Measurements from ENCODE around the gene APOD.

Gene APOD

DNA sequence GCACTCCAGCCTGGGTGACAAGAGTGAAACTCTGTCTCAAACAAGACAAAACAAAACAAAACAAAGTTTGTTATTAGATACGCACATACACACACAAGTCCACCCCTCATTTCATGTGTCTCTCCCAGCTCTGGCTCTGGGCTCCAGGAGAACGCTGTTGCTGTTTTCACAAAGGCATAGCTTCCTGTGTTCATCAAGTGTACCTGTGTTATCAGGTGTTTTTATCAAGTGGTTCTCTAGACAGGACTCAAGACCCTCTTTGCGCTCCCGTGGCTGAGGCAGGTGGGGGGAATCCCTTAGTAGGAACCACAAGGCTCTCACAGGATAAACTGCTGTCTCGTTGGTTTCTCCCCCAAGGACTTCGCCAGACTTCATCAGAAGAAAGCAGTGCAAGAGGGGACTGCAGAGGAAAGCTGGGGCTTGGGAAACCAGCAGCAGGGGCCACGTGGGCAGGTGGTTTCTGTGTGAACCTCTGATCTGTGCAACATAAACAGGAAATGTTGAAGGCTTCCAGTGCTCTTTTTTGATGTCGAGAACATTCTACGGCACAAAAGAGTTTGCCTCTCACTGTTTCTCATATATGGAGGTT, 33.7 kb downstream of the APOD start:
- in situ Hi-C loops (cut with HindIII; ENCODE audit: low sequenced_read_pairs) = no loop called here
- TF ChIP-seq, protein P1, sequence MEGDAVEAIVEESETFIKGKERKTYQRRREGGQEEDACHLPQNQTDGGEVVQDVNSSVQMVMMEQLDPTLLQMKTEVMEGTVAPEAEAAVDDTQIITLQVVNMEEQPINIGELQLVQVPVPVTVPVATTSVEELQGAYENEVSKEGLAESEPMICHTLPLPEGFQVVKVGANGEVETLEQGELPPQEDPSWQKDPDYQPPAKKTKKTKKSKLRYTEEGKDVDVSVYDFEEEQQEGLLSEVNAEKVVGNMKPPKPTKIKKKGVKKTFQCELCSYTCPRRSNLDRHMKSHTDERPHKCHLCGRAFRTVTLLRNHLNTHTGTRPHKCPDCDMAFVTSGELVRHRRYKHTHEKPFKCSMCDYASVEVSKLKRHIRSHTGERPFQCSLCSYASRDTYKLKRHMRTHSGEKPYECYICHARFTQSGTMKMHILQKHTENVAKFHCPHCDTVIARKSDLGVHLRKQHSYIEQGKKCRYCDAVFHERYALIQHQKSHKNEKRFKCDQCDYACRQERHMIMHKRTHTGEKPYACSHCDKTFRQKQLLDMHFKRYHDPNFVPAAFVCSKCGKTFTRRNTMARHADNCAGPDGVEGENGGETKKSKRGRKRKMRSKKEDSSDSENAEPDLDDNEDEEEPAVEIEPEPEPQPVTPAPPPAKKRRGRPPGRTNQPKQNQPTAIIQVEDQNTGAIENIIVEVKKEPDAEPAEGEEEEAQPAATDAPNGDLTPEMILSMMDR (IDR thresholded peaks at IDR 0.05; ENCODE audit: low read depth, low read length) = no peak
- no peak for DNase-seq (ENCODE audit: low read depth, low spot score)
- H3K4me3 ChIP-seq (ENCODE audit: low read depth, low read length) = no peak overlapping the region

DNA sequence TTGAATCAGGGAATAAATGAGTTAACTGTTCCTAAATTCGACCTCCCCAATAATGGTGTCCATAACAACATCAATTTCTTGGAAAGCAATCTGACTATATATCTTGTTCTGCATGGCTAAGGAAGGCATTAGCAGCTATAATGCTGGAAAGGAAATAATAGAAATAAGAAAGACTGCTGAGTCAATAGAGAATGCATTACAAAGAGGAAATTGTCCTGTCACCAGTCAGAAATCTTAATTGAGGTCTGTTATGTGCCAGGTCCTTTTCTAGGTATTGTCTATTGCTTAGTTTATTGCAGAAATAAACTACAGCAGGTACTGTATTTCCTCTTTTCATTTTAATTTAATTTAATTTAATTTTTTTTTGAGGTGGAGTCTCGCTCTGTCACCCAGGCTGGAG, 34.8 kb downstream of the APOD start:
- TF ChIP-seq, protein P1 (IDR thresholded peaks at IDR 0.05; ENCODE audit: low read depth, low read length) = no peak
- no peak for DNase-seq (ENCODE audit: low read depth, low spot score)
- in situ Hi-C loops (cut with HindIII; ENCODE audit: low sequenced_read_pairs) = no loop called here
- no peak overlapping the region for H3K4me3 ChIP-seq (ENCODE audit: low read depth, low read length)

DNA sequence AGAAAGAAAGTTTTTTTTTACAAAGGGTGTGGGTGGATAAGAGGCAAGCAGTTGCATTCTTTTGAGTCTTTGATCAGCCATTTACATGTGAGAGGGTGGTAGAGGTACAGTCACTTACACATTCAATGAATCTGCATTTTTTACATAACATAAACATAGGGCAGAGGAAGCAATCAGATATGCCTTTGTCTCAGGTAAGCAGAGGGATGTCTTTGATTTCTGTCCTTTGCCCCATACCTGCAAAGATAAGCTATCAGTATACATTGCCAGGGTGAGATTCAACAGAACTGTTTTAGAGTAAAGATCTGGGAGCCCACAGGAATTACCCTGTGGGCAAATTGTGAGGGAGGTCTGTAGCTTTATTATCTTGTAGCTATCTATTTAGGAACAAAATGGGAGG, 35.2 kb downstream of the APOD start:
- in situ Hi-C loops (cut with HindIII; ENCODE audit: low sequenced_read_pairs) = no loop called here
- no peak for DNase-seq (ENCODE audit: low read depth, low spot score)
- TF ChIP-seq, protein P1 (IDR thresholded peaks at IDR 0.05; ENCODE audit: low read depth, low read length) = no peak
- no peak overlapping the region for H3K4me3 ChIP-seq (ENCODE audit: low read depth, low read length)

DNA sequence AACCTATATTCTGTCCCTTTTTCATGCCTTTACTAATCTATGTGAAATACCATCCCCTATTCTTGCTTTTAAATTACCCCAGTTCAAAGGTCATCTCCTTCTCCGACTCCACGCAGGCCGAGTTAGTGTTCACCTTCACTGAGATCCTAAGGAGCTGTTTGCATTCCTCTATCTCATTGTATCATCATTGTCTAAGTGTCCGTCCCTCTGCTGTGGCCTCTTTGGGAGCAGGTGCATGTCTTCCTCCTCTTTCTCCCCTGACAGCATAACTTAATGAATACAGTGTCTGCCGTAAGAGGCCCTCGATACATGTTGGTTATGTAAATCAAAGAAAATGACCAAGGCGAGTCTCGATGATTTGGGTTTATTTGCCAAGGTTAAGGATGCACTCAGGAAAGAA, 35.7 kb downstream of the APOD start:
- in situ Hi-C loops (cut with HindIII; ENCODE audit: low sequenced_read_pairs) = no loop called here
- H3K4me3 ChIP-seq (ENCODE audit: low read depth, low read length) = no peak overlapping the region
- no peak for DNase-seq (ENCODE audit: low read depth, low spot score)
- TF ChIP-seq, protein P1 (IDR thresholded peaks at IDR 0.05; ENCODE audit: low read depth, low read length) = no peak

DNA sequence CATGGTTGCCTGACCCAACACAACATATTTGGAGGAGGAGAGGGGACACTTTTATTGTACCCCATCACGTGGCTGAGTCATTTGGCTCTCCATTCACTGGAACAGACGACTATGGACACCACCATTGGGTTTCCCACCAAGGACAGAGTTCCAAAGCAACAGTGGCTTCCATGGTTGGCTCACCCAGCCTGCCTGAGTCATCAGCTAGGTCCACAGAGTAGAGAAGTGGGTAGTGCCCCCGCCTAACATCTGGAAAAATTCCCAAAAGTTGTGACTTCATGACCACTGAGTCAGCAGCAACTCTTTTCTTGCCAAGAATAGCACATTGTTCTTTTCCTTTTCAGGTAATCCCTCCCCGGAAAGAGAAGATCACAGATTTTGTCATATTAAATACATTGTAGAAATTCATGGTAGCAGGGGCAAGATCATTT, 37.6 kb downstream of the APOD start:
- peak; percentile 87 for DNase-seq (ENCODE audit: low read depth, low spot score)
- no peak overlapping the region for H3K4me3 ChIP-seq (ENCODE audit: low read depth, low read length)
- in situ Hi-C loops (cut with HindIII; ENCODE audit: low sequenced_read_pairs) = no loop called here
- TF ChIP-seq, protein P1 (IDR thresholded peaks at IDR 0.05; ENCODE audit: low read depth, low read length) = no peak

DNA sequence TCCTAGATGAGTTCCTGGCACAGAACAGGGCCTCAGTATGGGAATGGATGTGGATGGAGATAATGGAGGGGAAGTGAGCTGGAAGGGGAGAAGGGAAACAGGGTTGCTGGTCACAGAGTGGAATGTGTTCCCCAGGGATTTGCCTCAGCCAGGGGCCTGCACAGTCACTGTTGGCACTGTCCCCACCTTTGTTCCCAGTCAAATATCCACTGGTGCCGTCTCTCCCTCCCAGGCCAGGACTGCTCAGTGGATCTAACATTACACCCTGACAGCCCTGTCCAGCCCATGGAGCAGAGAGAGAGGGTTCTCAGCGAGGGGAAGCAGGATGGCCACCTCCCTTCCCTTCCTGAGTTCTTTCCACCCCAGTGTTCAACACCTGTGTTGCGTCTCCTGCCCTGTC, 39.1 kb downstream of the APOD start:
- no peak overlapping the region for H3K4me3 ChIP-seq (ENCODE audit: low read depth, low read length)
- TF ChIP-seq, protein P1 (IDR thresholded peaks at IDR 0.05; ENCODE audit: low read depth, low read length) = no peak

DNA sequence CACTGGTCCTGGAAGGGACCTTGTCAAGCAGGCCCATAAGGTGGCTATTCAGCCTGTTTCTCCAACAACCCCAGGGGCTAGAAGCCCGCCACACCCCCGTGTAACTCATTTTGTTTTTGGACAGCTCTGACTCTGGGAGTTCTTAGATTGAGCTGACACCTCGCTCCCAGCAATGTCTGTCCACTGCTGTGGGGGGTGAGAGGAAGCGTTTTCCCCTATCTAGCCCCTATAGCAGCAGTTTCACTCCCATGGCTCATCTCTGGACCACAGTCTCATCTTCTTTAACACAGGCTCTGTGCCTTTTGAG, 39.6 kb downstream of the APOD start:
- TF ChIP-seq, protein P1 (IDR thresholded peaks at IDR 0.05; ENCODE audit: low read depth, low read length) = no peak
- in situ Hi-C loops (cut with HindIII; ENCODE audit: low sequenced_read_pairs) = no loop called here
- H3K4me3 ChIP-seq (ENCODE audit: low read depth, low read length) = no peak overlapping the region
- no peak for DNase-seq (ENCODE audit: low read depth, low spot score)

More for the DNA sequence above, 39.1 kb downstream of the APOD start:
- DNase-seq (ENCODE audit: low read depth, low spot score) = no peak
- in situ Hi-C loops (cut with HindIII; ENCODE audit: low sequenced_read_pairs) = no loop called here
